HepG2 (cell line): ENCODE results near the gene HECTD2. TPM values are rescaled to one million over a fixed set of nuclear protein-coding genes. Genes with fewer than 3 reads are reported as not detected.

Source experiments
- ATAC-seq: fragments of 200-7000 bp; cut with Tn5 transposase; 3 replicates; pipeline ENCODE4 v1.9.1; 2020; ENCODE audit warnings: mild to moderate bottlenecking, moderate library complexity
- BruUV-seq: library from RNA; stranded (reverse); fragments of 400-500 nt; replicated peaks from 2 replicates; lab custom pipeline; 2021; lab: Mats Ljungman, UMichigan
- CTCF ChIA-PET: fragments of 300-600 bp; formaldehyde crosslinking; extraction: SDS; loops from one replicate; lab custom pipeline; 2021; ENCODE audit warnings: low total read pairs, inconsistent platforms, low intra/inter-chr PET ratio; lab: Yijun Ruan, JAX
- POLR2A ChIA-PET: fragments of 350-600 bp; sonication (Branson Sonifier 250); formaldehyde crosslinking; loops from one replicate; lab custom pipeline; 2020; ENCODE audit warnings: antibody characterized with exemption, inconsistent platforms; lab: Yijun Ruan, JAX
- DNase-seq: peaks from one replicate; pipeline ENCODE4 v3.0.0-alpha.2; 2015; ENCODE audit warnings: low spot score
- FAIRE-seq: peaks from 3 replicates; lab custom pipeline; 2011; peaks lifted over from hg19 to GRCh38; lab: Jason Lieb, UNC
- H2AFZ ChIP-seq: one replicate; pipeline ENCODE4 v1.6.1; 2011; ENCODE audit warnings: low read length, inconsistent platforms
- H3K27ac ChIP-seq: fragments of 300-600 bp; 3 replicates; pipeline ENCODE4 v1.8.0; 2011; ENCODE audit warnings: mixed run types, mild to moderate bottlenecking, mixed read lengths, low read length, inconsistent platforms; ENCODE audit not compliant: insufficient read depth; ENCODE audit errors: extremely low read length
- H3K27me3 ChIP-seq, 2 experiments: fragments of 200-600 bp in 1 of 2; 2 replicates in 1 of 2; 3 replicates in 1 of 2; pipeline versions ENCODE4 v1.6.0 to v1.8.0; 2011; ENCODE audit warnings: low read length in 2 of 2, mild to moderate bottlenecking in 2 of 2, moderate library complexity in 2 of 2, inconsistent platforms in 1 of 2; ENCODE audit not compliant: insufficient read depth in 2 of 2, control insufficient read depth in 1 of 2
- H3K36me3 ChIP-seq, 2 experiments: fragments of 200-600 bp in 1 of 2; replicated peaks in 1 of 2; 2 replicates in 1 of 2; 3 replicates in 1 of 2; pipeline versions ENCODE4 v1.5.1 to v1.8.0; 2011; ENCODE audit warnings: low read length in 2 of 2, inconsistent platforms in 1 of 2; ENCODE audit not compliant: insufficient read depth in 2 of 2, control insufficient read depth in 1 of 2
- H3K4me1 ChIP-seq: 2 replicates; pipeline ENCODE4 v1.5.1; 2012; ENCODE audit warnings: low read length, inconsistent platforms; ENCODE audit not compliant: insufficient read depth
- H3K4me2 ChIP-seq: 2 replicates; pipeline ENCODE4 v1.6.0; 2011; ENCODE audit warnings: low read depth, low read length, inconsistent platforms
- H3K4me3 ChIP-seq, 3 experiments: fragments of 200-600 bp in 1 of 3; sonication (generic), shearing (Covaris generic) in 1 of 3; replicated peaks in 1 of 3; 2 replicates each; pipeline ENCODE4 v1.5.1; 2011 to 2016; ENCODE audit warnings: low read length in 3 of 3, inconsistent platforms in 2 of 3, low read depth in 2 of 3, mild to moderate bottlenecking in 2 of 3, control low read depth in 1 of 3, mixed read lengths in 1 of 3; ENCODE audit not compliant: insufficient read depth in 1 of 3
- H3K79me2 ChIP-seq: one replicate; pipeline ENCODE4 v1.6.1; 2011; ENCODE audit warnings: low read length, inconsistent platforms; ENCODE audit not compliant: insufficient read depth
- H3K9ac ChIP-seq: 2 replicates; pipeline ENCODE4 v1.6.0; 2011; ENCODE audit warnings: mild to moderate bottlenecking, low read depth, low read length, inconsistent platforms; ENCODE audit not compliant: insufficient read depth
- H3K9me3 ChIP-seq: 2 replicates; pipeline ENCODE4 v1.5.1; 2012; ENCODE audit warnings: mild to moderate bottlenecking, low read length
- H4K20me1 ChIP-seq: 2 replicates; pipeline ENCODE4 v1.6.0; 2011; ENCODE audit warnings: inconsistent platforms, mild to moderate bottlenecking, low read length, moderate library complexity; ENCODE audit not compliant: insufficient read depth
- ATF7-NPFF ChIP-seq: sonication (generic); formaldehyde crosslinking; IDR thresholded peaks from 2 replicates; pipeline ENCODE4 v1.8.1; 2023; ENCODE audit warnings: mild to moderate bottlenecking, low read depth, missing genetic modification reagents, moderate library complexity
- DR1 ChIP-seq: sonication (generic); formaldehyde crosslinking; IDR thresholded peaks from 2 replicates; pipeline ENCODE4 v1.8.0; 2021; ENCODE audit warnings: mild to moderate bottlenecking, missing genetic modification reagents, inconsistent platforms
- HIVEP1 ChIP-seq: sonication (generic); formaldehyde crosslinking; IDR thresholded peaks from 2 replicates; pipeline ENCODE4 v1.4.0; 2020; ENCODE audit warnings: mild to moderate bottlenecking, missing genetic modification reagents
- JDP2 ChIP-seq: sonication (generic); formaldehyde crosslinking; IDR thresholded peaks from 2 replicates; pipeline ENCODE4 v1.8.1; 2022; ENCODE audit warnings: missing genetic modification reagents, borderline replicate concordance
- NR2C2 ChIP-seq: sonication (generic); formaldehyde crosslinking; IDR thresholded peaks from 2 replicates; pipeline ENCODE4 v1.4.0; 2020; ENCODE audit warnings: missing genetic modification reagents, mild to moderate bottlenecking, moderate library complexity, borderline replicate concordance
- PRMT3 ChIP-seq: sonication (generic); formaldehyde crosslinking; IDR thresholded peaks from 2 replicates; pipeline ENCODE4 v1.8.1; 2022; ENCODE audit warnings: low read depth, mild to moderate bottlenecking, moderate library complexity, missing genetic modification reagents, borderline replicate concordance
- RFXANK ChIP-seq: IDR thresholded peaks from 2 replicates; pipeline ENCODE4 v1.6.1; 2016
- SMAD1 ChIP-seq: sonication (generic); formaldehyde crosslinking; IDR thresholded peaks from 2 replicates; pipeline ENCODE4 v1.4.0; 2020; ENCODE audit warnings: missing genetic modification reagents, low read depth, mild to moderate bottlenecking, borderline replicate concordance
- SMAD3 ChIP-seq: sonication (generic); formaldehyde crosslinking; IDR thresholded peaks from 2 replicates; pipeline ENCODE4 v1.4.0; 2020; ENCODE audit warnings: missing genetic modification reagents
- TARDBP ChIP-seq: sonication (generic); formaldehyde crosslinking; IDR thresholded peaks from 2 replicates; pipeline ENCODE4 v1.8.0; 2022; ENCODE audit warnings: mild to moderate bottlenecking, missing genetic modification reagents
- YY1 ChIP-seq: IDR thresholded peaks from 2 replicates; pipeline ENCODE4 v1.6.1; 2011; ENCODE audit warnings: low read length, low read depth, moderate library complexity, mild to moderate bottlenecking; ENCODE audit not compliant: insufficient read depth, insufficient replicate concordance
- ZBTB38 ChIP-seq: sonication (generic); formaldehyde crosslinking; IDR thresholded peaks from 2 replicates; pipeline ENCODE4 v1.5.1; 2020; ENCODE audit warnings: mild to moderate bottlenecking, missing genetic modification reagents
- ZFP37 ChIP-seq: sonication (generic); formaldehyde crosslinking; IDR thresholded peaks from 2 replicates; pipeline ENCODE4 v1.4.0; 2020; ENCODE audit warnings: missing genetic modification reagents, borderline replicate concordance
- ZNF138 ChIP-seq: sonication (generic); formaldehyde crosslinking; IDR thresholded peaks from 2 replicates; pipeline ENCODE4 v1.5.0; 2020; ENCODE audit warnings: mild to moderate bottlenecking, low read depth, missing genetic modification reagents
- ZNF670 ChIP-seq: sonication (generic); formaldehyde crosslinking; IDR thresholded peaks from 2 replicates; pipeline ENCODE4 v1.8.0; 2022; ENCODE audit warnings: mild to moderate bottlenecking, missing genetic modification reagents, borderline replicate concordance
- ZNF772 ChIP-seq: sonication (generic); formaldehyde crosslinking; IDR thresholded peaks from 2 replicates; pipeline ENCODE4 v1.5.0; 2020; ENCODE audit warnings: mild to moderate bottlenecking, missing genetic modification reagents
- ZSCAN30 ChIP-seq: sonication (generic); formaldehyde crosslinking; IDR thresholded peaks from 2 replicates; pipeline ENCODE4 v1.5.0; 2020; ENCODE audit warnings: mild to moderate bottlenecking, missing genetic modification reagents
- whole genome bisulfite sequencing: methylation state at CpG from one replicate; pipeline ENCODE4 v1.1.6; 2017; ENCODE audit warnings: low lambda C conversion rate; 5-methylcytosine and 5-hydroxymethylcytosine counted together
- in situ Hi-C: cut with HindIII; loops from 2 replicates; pipeline ENCODE4 v1.10.0; 2017; ENCODE audit warnings: low pct_unique_long_range_greater_than_20kb; ENCODE audit not compliant: extremely low pct_ligation_motif_present
- intact Hi-C: fragments of 100-400 bp; cut with micrococcal nuclease; formaldehyde crosslinking; loops from one replicate; pipeline ENCODE4 v1.10.0; 2022; ENCODE audit not compliant: unreplicated experiment
- polyA plus RNA-seq, 8 experiments: library from polyadenylated mRNA; depleted of rRNA in 3 of 8; stranded (reverse) in 7 of 8; unstranded in 1 of 8; fragments of >200 nt; fragmentation: Illumina TruSeq in 4 of 8; extraction: Trizol in 4 of 8; gene quantifications; 2 replicates each; pipeline versions ENCODE4 v1.2.1 to v1.2.3, GENCODE V29; 2011 to 2016; ENCODE audit warnings: low read depth in 4 of 8, missing spikeins in 1 of 8, mixed read lengths in 1 of 8; ENCODE audit not compliant: insufficient read depth in 1 of 8
- total RNA-seq, 5 experiments: library from RNA; depleted of rRNA; stranded (reverse); fragments of >200 nt; fragmentation: Illumina TruSeq; extraction: Trizol; gene quantifications; 2 replicates each; pipeline ENCODE4 v1.2.3, GENCODE V29; 2016; ENCODE audit warnings: low read depth in 1 of 5
- TF ChIP-seq, protein P1 (sequence below): sonication (generic); formaldehyde crosslinking; IDR thresholded peaks from 2 replicates; pipeline ENCODE4 v1.4.0; 2020; ENCODE audit warnings: missing genetic modification reagents, borderline replicate concordance
- TF ChIP-seq, protein P2 (sequence below): fragments of 450-650 bp; IDR thresholded peaks from 2 replicates; pipeline ENCODE4 v1.6.1; 2017; ENCODE audit warnings: mild to moderate bottlenecking
- TF ChIP-seq, protein P3 (sequence below): sonication (generic); formaldehyde crosslinking; IDR thresholded peaks from 2 replicates; pipeline ENCODE4 v1.4.0; 2020; ENCODE audit warnings: mild to moderate bottlenecking, missing genetic modification reagents

The HECTD2 gene
- total and polyA plus RNA-seq, 2 of the 13 experiments (the other 11 are each of a cell fraction or from before 2014, with no cell fraction given) = 3.2 to 5.2 TPM

DNA sequence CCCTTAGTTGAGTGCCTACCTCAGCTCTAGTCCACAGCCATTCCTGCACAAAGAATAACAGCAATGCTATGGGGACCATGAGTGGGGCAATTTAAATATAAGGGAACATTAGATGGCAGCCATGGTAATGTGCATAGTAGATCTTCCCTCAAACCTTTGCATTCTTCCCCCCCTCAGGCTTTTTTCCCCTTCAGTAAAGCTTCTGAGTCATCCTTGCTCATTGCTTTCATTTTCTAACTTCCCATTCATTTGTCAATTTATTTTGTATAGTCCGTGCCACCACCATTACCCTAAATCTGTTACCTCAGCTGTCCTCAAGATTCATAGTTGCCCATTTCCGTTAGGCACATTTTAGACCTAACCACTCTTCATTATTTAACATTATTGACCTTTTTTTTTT lies 10.7 kb downstream of the HECTD2 start:
- POLR2A ChIA-PET = no interaction called here
- no TSS peak for BruUV-seq
- no peaks in the 10 kb centered on the region for H3K9me3 ChIP-seq

More for the DNA sequence above, 10.7 kb downstream of the HECTD2 start:
- Histone ChIP-seq H3K27ac (no peak overlapping the region), H3K9ac (no peak overlapping the region), H3K4me3 (no peak overlapping the region), H3K4me1 (no peaks in the 10 kb centered on the region), H3K27me3 (no peaks in the 10 kb centered on the region), H4K20me1 (no peaks in the 10 kb centered on the region), H3K36me3 (no peaks in the 10 kb centered on the region), H2AFZ (no peak overlapping the region), H3K4me2 (no peak overlapping the region), H3K79me2 (no peaks in the 10 kb centered on the region)
- DNase-seq (no peak), FAIRE-seq (no peak), ATAC-seq (no peak)
- CTCF ChIA-PET = no interaction called here
- no peak for TF ChIP-seq ZNF670
- TF ChIP-seq, protein P1, sequence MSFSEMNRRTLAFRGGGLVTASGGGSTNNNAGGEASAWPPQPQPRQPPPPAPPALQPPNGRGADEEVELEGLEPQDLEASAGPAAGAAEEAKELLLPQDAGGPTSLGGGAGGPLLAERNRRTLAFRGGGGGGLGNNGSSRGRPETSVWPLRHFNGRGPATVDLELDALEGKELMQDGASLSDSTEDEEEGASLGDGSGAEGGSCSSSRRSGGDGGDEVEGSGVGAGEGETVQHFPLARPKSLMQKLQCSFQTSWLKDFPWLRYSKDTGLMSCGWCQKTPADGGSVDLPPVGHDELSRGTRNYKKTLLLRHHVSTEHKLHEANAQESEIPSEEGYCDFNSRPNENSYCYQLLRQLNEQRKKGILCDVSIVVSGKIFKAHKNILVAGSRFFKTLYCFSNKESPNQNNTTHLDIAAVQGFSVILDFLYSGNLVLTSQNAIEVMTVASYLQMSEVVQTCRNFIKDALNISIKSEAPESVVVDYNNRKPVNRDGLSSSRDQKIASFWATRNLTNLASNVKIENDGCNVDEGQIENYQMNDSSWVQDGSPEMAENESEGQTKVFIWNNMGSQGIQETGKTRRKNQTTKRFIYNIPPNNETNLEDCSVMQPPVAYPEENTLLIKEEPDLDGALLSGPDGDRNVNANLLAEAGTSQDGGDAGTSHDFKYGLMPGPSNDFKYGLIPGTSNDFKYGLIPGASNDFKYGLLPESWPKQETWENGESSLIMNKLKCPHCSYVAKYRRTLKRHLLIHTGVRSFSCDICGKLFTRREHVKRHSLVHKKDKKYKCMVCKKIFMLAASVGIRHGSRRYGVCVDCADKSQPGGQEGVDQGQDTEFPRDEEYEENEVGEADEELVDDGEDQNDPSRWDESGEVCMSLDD (CRISPR knock-in tag) = no peak
- TF ChIP-seq ZBTB38 (CRISPR knock-in tag) = no peak
- TF ChIP-seq, protein P2, sequence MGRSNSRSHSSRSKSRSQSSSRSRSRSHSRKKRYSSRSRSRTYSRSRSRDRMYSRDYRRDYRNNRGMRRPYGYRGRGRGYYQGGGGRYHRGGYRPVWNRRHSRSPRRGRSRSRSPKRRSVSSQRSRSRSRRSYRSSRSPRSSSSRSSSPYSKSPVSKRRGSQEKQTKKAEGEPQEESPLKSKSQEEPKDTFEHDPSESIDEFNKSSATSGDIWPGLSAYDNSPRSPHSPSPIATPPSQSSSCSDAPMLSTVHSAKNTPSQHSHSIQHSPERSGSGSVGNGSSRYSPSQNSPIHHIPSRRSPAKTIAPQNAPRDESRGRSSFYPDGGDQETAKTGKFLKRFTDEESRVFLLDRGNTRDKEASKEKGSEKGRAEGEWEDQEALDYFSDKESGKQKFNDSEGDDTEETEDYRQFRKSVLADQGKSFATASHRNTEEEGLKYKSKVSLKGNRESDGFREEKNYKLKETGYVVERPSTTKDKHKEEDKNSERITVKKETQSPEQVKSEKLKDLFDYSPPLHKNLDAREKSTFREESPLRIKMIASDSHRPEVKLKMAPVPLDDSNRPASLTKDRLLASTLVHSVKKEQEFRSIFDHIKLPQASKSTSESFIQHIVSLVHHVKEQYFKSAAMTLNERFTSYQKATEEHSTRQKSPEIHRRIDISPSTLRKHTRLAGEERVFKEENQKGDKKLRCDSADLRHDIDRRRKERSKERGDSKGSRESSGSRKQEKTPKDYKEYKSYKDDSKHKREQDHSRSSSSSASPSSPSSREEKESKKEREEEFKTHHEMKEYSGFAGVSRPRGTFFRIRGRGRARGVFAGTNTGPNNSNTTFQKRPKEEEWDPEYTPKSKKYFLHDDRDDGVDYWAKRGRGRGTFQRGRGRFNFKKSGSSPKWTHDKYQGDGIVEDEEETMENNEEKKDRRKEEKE = no peak
- TF ChIP-seq PRMT3 (CRISPR knock-in tag) = no peak
- TF ChIP-seq, protein P3, sequence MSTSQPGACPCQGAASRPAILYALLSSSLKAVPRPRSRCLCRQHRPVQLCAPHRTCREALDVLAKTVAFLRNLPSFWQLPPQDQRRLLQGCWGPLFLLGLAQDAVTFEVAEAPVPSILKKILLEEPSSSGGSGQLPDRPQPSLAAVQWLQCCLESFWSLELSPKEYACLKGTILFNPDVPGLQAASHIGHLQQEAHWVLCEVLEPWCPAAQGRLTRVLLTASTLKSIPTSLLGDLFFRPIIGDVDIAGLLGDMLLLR (CRISPR knock-in tag) = no peak
- no peak for TF ChIP-seq DR1 (CRISPR knock-in tag)
- no peak for TF ChIP-seq SMAD1 (CRISPR knock-in tag)
- TF ChIP-seq SMAD3 (CRISPR knock-in tag) = no peak
- no peak for TF ChIP-seq ZFP37 (CRISPR knock-in tag)
- TF ChIP-seq RFXANK = no peak
- no peak for TF ChIP-seq NR2C2
- TF ChIP-seq ZNF772 = no peak
- no peak for TF ChIP-seq ZNF138 (CRISPR knock-in tag)
- TF ChIP-seq TARDBP = no peak
- no peak for TF ChIP-seq HIVEP1 (CRISPR knock-in tag)
- no peak for TF ChIP-seq YY1
- no peak for TF ChIP-seq JDP2 (CRISPR knock-in tag)
- TF ChIP-seq ATF7-NPFF (CRISPR knock-in tag) = no peak
- no peak for TF ChIP-seq ZSCAN30
- WGBS = 92% methylated on average over 2 of the region's 2 CpGs
- intact Hi-C loops = no loop called here
- in situ Hi-C loops = no loop called here
